K562 (cell line): ENCODE results near the gene FRYL.

Source experiments
- CBX5 ChIP-seq: IDR thresholded peaks from 2 replicates; pipeline ENCODE4 v1.6.1; 2014; ENCODE audit warnings: low read depth, borderline replicate concordance
- CHCHD3 ChIP-seq: fragments of 250-450 bp; sonication (Bioruptor Pico); IDR thresholded peaks from 2 replicates; pipeline ENCODE4 v2.1.2; 2022; ENCODE audit warnings: mild to moderate bottlenecking
- EGR1 ChIP-seq: fragments of 450-650 bp; conservative IDR thresholded peaks from 2 replicates; pipeline ENCODE4 v1.6.1; 2017; ENCODE audit warnings: mild to moderate bottlenecking
- EZH2 ChIP-seq: IDR thresholded peaks from 2 replicates; pipeline ENCODE4 v1.6.1; 2012; ENCODE audit warnings: low read depth, mild to moderate bottlenecking, inconsistent platforms, low read length, borderline replicate concordance
- FOXK2 ChIP-seq, 2 experiments: fragments of 450-650 bp; IDR thresholded peaks in 1 of 2; conservative IDR thresholded peaks in 1 of 2; 2 replicates each; pipeline ENCODE4 v1.6.1; 2016; ENCODE audit warnings: low read depth in 2 of 2, mild to moderate bottlenecking in 1 of 2
- GATA2 ChIP-seq: sonication (generic); formaldehyde crosslinking; IDR thresholded peaks from 2 replicates; pipeline ENCODE4 v1.4.0; 2020; ENCODE audit warnings: mild to moderate bottlenecking, missing genetic modification reagents
- RAD21 ChIP-seq, 2 experiments: fragments of 250-450 bp in 1 of 2; fragments of 450-650 bp in 1 of 2; sonication (Bioruptor Pico) in 1 of 2; formaldehyde crosslinking in 1 of 2; IDR thresholded peaks in 1 of 2; conservative IDR thresholded peaks in 1 of 2; 2 replicates each; pipeline versions ENCODE4 v1.4.0 to v1.8.0; 2020 to 2022; ENCODE audit warnings: mild to moderate bottlenecking in 2 of 2, moderate library complexity in 1 of 2
- RNF2 ChIP-seq: sonication (generic); IDR thresholded peaks from 2 replicates; pipeline ENCODE4 v1.6.1; 2016
- ZNF408 ChIP-seq: fragments of 250-450 bp; sonication (Bioruptor Pico); IDR thresholded peaks from 2 replicates; pipeline ENCODE4 v1.4.0; 2020; ENCODE audit warnings: low read depth, mild to moderate bottlenecking, moderate library complexity
- TF ChIP-seq, protein P1 (sequence below): fragments of 250-450 bp; sonication (Bioruptor Pico); IDR thresholded peaks from 2 replicates; pipeline ENCODE4 v1.5.0; 2021
- TF ChIP-seq, protein P2 (sequence below): sonication (generic); formaldehyde crosslinking; IDR thresholded peaks from 2 replicates; pipeline ENCODE4 v1.8.0; 2022; ENCODE audit warnings: missing genetic modification reagents, mild to moderate bottlenecking, borderline replicate concordance
- TF ChIP-seq, protein P3 (sequence below), 2 experiments: fragments of 450-650 bp; formaldehyde crosslinking in 1 of 2; IDR thresholded peaks; 2 replicates each; pipeline versions ENCODE4 v1.4.0 to v1.6.1; 2014 to 2020; ENCODE audit warnings: mild to moderate bottlenecking in 2 of 2, borderline replicate concordance in 1 of 2, low read depth in 1 of 2
- TF ChIP-seq, protein P4 (sequence below), 2 experiments: fragments of 450-650 bp in 1 of 2; sonication (generic) in 1 of 2; formaldehyde crosslinking in 1 of 2; IDR thresholded peaks in 1 of 2; conservative IDR thresholded peaks in 1 of 2; 2 replicates each; pipeline versions ENCODE4 v1.6.1 to v1.8.1; 2016 to 2023; ENCODE audit warnings: mild to moderate bottlenecking in 2 of 2, moderate library complexity in 2 of 2, inconsistent platforms in 1 of 2, missing genetic modification reagents in 1 of 2

DNA sequence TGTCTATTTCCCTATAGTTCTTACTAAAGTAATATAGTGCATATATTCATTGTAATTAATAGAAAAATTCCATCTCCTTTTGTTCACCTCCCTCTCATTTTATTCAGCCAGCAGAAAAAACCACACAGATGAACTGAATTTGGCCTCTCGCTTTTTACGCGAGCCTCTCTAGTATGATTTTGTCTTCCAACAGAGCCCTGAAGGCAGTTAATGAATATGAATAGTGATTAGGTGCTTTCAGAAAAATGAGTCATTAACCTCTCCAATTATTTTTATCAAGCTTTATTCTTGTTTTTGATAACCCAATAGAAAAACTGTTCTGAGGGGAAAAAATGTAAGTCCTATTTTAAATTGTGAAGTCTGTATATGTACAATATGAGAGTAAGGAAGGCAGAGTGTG, 215.9 kb downstream of the FRYL start:
- TF ChIP-seq, protein P1, sequence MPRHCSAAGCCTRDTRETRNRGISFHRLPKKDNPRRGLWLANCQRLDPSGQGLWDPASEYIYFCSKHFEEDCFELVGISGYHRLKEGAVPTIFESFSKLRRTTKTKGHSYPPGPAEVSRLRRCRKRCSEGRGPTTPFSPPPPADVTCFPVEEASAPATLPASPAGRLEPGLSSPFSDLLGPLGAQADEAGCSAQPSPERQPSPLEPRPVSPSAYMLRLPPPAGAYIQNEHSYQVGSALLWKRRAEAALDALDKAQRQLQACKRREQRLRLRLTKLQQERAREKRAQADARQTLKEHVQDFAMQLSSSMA (CRISPR knock-in tag), result no peak
- TF ChIP-seq FOXK2 (conservative IDR thresholded peaks at IDR 0.05 in 1 of 2, IDR thresholded peaks at IDR 0.05 in 1 of 2; ENCODE audit: low read depth in 2 of 2), result no peak
- TF ChIP-seq RNF2, result no peak
- TF ChIP-seq EZH2, result no peak
- no peak for TF ChIP-seq CHCHD3
- no peak for TF ChIP-seq RAD21 (CRISPR knock-in tag; conservative IDR thresholded peaks at IDR 0.05 in 1 of 2, IDR thresholded peaks at IDR 0.05 in 1 of 2)
- TF ChIP-seq, protein P2, sequence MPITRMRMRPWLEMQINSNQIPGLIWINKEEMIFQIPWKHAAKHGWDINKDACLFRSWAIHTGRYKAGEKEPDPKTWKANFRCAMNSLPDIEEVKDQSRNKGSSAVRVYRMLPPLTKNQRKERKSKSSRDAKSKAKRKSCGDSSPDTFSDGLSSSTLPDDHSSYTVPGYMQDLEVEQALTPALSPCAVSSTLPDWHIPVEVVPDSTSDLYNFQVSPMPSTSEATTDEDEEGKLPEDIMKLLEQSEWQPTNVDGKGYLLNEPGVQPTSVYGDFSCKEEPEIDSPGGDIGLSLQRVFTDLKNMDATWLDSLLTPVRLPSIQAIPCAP, result no peak
- no peak for TF ChIP-seq GATA2 (CRISPR knock-in tag)
- TF ChIP-seq, protein P3, sequence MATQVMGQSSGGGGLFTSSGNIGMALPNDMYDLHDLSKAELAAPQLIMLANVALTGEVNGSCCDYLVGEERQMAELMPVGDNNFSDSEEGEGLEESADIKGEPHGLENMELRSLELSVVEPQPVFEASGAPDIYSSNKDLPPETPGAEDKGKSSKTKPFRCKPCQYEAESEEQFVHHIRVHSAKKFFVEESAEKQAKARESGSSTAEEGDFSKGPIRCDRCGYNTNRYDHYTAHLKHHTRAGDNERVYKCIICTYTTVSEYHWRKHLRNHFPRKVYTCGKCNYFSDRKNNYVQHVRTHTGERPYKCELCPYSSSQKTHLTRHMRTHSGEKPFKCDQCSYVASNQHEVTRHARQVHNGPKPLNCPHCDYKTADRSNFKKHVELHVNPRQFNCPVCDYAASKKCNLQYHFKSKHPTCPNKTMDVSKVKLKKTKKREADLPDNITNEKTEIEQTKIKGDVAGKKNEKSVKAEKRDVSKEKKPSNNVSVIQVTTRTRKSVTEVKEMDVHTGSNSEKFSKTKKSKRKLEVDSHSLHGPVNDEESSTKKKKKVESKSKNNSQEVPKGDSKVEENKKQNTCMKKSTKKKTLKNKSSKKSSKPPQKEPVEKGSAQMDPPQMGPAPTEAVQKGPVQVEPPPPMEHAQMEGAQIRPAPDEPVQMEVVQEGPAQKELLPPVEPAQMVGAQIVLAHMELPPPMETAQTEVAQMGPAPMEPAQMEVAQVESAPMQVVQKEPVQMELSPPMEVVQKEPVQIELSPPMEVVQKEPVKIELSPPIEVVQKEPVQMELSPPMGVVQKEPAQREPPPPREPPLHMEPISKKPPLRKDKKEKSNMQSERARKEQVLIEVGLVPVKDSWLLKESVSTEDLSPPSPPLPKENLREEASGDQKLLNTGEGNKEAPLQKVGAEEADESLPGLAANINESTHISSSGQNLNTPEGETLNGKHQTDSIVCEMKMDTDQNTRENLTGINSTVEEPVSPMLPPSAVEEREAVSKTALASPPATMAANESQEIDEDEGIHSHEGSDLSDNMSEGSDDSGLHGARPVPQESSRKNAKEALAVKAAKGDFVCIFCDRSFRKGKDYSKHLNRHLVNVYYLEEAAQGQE (IDR thresholded peaks at IDR 0.05; ENCODE audit: borderline replicate concordance), result no peak
- TF ChIP-seq, protein P3 (CRISPR knock-in tag; IDR thresholded peaks at IDR 0.05; ENCODE audit: low read depth), result no peak
- TF ChIP-seq, protein P4, sequence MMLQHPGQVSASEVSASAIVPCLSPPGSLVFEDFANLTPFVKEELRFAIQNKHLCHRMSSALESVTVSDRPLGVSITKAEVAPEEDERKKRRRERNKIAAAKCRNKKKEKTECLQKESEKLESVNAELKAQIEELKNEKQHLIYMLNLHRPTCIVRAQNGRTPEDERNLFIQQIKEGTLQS (IDR thresholded peaks at IDR 0.05), result no peak
- TF ChIP-seq, protein P4 (CRISPR knock-in tag; conservative IDR thresholded peaks at IDR 0.05), result no peak
- TF ChIP-seq CBX5, result no peak
- TF ChIP-seq EGR1, result no peak
- no peak for TF ChIP-seq ZNF408 (CRISPR knock-in tag)
